HG03135 (cell line): Measurements from ENCODE around the gene PARD3.
"Not testable (repeated sequence)": the region's sequence is repeated elsewhere in the genome, so short reads cannot be mapped to it uniquely, and the experiment has no call there.

Source experiments
- ATAC-seq: cut with Tn5 transposase; IDR thresholded peaks from one replicate; pipeline ENCODE4 v1.9.1; 2021; ENCODE audit warnings: mild to moderate bottlenecking, moderate library complexity; ENCODE audit not compliant: unreplicated experiment

Gene PARD3

GRCh38 chr10:34406463-34407323, 408.4 kb downstream of the PARD3 start:
- no peak for ATAC-seq

- no peak for ATAC-seq
These were observed 409.3 kb downstream of the PARD3 start for GRCh38 chr10:34405611-34406462.

GRCh38 chr10:34403512-34403911, 411.6 kb downstream of the PARD3 start:
- ATAC-seq: no peak

- no peak for ATAC-seq
These were observed 415.0 kb downstream of the PARD3 start for GRCh38 chr10:34400075-34400474.

- ATAC-seq: no peak
These were observed 416.1 kb downstream of the PARD3 start for GRCh38 chr10:34399013-34399412.

- ATAC-seq: no peak
These were observed 417.8 kb downstream of the PARD3 start for GRCh38 chr10:34397324-34397723.

- ATAC-seq: no peak
These were observed 418.4 kb downstream of the PARD3 start for GRCh38 chr10:34396663-34397062.

GRCh38 chr10:34392641-34393170, 422.4 kb downstream of the PARD3 start:
- ATAC-seq: no peak

GRCh38 chr10:34391168-34391567, 423.9 kb downstream of the PARD3 start:
- ATAC-seq: not testable (repeated sequence)

- no peak for ATAC-seq
These were observed 425.3 kb downstream of the PARD3 start for GRCh38 chr10:34389801-34390200.

- ATAC-seq: no peak
These were observed 428.2 kb downstream of the PARD3 start for GRCh38 chr10:34386921-34387320.

- ATAC-seq: no peak
These were observed 430.7 kb downstream of the PARD3 start for GRCh38 chr10:34384372-34384771.

- ATAC-seq: no peak
These were observed 432.5 kb downstream of the PARD3 start for GRCh38 chr10:34382626-34383025.

GRCh38 chr10:34380856-34381255, 434.2 kb downstream of the PARD3 start:
- ATAC-seq: no peak

- no peak for ATAC-seq
These were observed 436.8 kb downstream of the PARD3 start for GRCh38 chr10:34378297-34378696.

- ATAC-seq: no peak
These were observed 437.3 kb downstream of the PARD3 start for GRCh38 chr10:34377833-34378232.

GRCh38 chr10:34374356-34375045, 440.6 kb downstream of the PARD3 start:
- peak; percentile 27 for ATAC-seq

- no peak for ATAC-seq
These were observed 441.9 kb downstream of the PARD3 start for GRCh38 chr10:34373211-34373610.

- ATAC-seq: no peak
These were observed 442.6 kb downstream of the PARD3 start for GRCh38 chr10:34372509-34372908.

GRCh38 chr10:34370126-34370525, 445.0 kb downstream of the PARD3 start:
- ATAC-seq: no peak

GRCh38 chr10:34369120-34369519, 446.0 kb downstream of the PARD3 start:
- ATAC-seq: no peak
